Stimulated activated CD4-positive, alpha-beta T cell treated with anti-CD3 and anti-CD28 coated beads, TNF-alpha, amount 100 ng/mL, for 48 hours (primary cell): ENCODE results near the gene UBE2I.
A peak's percentile ranks its signal among the peaks of the same experiment; 100 is the strongest.

Source experiments
- DNase-seq, 3 donors: peaks; one replicate each; pipeline ENCODE4 v3.0.0-alpha.2; 2020; ENCODE audit warnings: low read depth in 3 of 3

Gene UBE2I

DNA sequence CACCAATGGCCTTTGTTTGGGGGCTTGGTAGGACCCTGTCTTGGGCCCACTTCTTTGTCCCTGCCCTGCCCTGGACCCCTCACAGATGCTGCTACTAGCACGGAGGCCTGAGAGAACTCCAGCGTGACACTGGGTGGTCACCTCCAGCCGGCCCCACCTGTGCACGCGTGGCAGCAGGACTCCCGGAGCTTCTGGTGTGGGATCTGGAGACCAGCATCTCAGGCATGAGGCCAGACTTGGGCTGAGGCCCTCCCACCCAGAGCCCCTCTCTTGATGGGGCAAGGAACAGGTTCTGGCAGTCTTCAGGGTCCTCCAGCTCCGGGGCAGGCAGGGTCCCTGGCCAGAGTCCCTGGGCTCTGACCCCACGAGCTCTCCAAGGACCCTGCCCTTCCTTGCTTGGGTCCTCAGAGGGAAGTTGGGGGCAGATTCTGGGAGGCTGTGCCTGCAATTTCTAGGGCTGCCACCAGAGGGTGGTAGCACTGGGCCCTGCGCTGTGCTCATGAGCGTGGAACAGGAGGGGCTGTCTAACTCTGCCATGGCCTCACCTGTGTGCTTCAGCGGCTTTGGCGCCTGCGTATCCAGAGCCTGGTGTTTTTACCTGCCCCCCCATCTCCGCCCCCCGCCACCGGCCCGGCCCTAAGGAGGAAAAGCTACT is 21.0 kb downstream of the UBE2I start:
- no peak for DNase-seq

GRCh38 chr16:1330931-1331711 is 21.7 kb downstream of the UBE2I start:
- no peak for DNase-seq

- DNase-seq = no peak
Observed at GRCh38 chr16:1331712-1332617, 22.5 kb downstream of the UBE2I start.

GRCh38 chr16:1332618-1333148 is 23.2 kb downstream of the UBE2I start:
- no peak for DNase-seq

DNA sequence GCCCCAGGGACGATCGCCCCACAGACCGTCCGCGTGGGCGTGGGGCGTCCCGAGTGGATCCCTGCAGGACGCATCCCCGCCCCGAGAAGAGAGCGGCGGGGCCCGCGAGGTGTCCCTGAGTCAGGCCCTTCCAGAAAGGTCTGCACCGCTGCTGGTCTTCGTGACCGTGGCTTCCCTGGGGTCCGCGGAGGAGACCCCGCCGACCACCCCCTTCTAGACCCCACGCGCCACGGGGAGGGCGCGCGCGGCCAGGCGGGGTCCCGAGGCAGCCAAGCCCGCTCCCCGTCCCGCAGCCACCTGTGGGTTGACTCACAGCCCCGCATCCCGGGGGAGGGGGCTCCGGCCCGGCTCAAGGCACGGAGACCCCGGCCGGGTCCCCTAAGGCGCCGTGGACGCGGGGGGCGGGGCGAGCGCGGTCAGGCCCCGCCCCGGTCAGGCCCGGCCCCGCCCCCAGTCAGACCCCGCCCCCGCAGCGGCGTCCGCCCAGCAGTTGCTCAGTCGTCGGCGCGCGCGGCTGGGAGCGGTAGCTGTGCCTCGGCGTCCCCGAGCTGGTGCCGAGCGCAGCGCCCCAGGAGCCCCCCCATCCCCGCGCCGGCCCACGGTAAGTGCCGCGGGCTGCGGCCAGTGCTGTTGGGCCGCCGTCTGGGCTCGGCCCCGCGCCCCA is 23.8 kb downstream of the UBE2I start, which contains the start of gene BAIAP3:
TSS of gene BAIAP3 (plus strand) at position 497 of the 664 bp plus-strand sequence. CDS start 4,905 bp downstream, outside the sequence.
- peak in 2 of 3 donors; percentile 39 to 59 for DNase-seq

GRCh38 chr16:1333854-1334700 is 24.6 kb downstream of the UBE2I start:
- no peak for DNase-seq

DNA sequence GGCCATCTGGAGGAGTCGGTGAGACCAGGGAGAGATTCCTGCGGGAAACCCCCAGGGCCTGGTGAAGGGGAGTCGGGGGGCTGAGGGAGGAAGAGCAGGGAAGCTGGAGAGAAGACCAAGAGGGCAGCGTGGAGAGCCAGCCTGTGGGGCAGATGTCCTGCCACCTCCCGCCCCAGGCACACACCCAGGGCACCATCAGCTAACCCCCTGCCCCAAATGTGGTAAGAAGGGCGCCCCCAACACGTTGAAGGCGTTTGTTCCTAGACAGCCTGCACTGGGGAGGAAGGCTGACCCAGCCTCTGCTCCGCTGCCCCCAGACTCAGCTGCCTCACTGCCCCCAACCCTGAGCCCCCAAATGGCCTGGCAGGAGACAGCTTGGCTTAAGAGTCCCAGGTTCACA is 25.3 kb downstream of the UBE2I start:
- DNase-seq = no peak

DNA sequence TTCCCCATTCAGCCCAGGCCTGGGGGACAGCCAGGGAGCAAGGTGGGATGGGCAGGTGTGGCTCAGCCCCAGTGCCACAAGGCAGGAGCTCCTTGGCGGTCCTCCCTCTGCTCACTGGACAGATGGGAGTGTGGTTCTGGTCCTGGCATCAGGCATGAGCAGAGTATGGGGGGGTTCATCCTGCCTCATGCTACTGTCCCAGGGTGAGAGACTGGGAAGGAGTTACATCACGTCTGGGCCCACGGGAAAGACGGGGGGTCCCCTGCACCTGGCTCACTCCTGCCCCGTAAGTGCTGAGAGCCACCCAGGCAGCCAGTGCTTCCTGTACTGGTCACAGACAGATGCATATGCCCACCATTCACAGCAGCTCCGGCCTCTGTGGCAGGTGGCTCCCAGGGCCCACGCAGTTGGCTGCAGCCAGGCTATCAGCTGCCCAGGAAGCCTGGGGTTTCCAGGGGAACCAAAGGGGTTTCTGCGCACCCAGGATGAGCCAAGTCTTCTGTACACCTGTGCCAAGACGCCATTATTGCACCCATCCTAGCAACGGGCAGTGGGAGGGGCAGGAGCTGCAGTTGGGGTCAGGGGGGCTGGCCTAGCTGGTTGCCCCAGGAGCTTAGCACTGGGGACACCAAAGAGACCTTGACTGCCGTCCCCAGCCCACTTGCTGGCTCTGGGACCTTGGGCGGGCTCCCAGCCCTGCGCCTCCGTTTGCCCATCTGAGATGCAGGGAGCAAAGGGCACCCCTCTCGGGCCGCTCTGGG is 26.0 kb downstream of the UBE2I start:
- no peak for DNase-seq

DNA sequence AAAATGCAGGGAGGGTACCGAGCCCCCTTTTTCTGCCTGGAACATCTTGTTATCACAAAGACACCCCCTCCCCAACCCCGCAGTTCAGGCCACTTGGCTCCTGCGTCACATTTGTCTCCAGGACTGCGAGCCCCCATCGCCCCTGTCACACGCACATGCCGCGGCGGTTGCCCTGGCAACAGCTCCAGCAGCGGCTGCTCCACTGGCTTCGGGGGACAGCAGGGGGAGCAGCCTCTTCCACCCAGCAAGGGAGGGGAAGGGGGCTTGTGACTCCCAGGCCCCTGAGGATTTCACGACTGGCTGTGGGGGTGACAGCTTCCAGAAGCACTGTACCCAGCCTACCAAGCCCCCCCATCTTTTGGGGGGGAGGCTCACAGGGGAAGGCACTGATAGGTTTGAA is 26.6 kb downstream of the UBE2I start:
- no peak for DNase-seq

DNA sequence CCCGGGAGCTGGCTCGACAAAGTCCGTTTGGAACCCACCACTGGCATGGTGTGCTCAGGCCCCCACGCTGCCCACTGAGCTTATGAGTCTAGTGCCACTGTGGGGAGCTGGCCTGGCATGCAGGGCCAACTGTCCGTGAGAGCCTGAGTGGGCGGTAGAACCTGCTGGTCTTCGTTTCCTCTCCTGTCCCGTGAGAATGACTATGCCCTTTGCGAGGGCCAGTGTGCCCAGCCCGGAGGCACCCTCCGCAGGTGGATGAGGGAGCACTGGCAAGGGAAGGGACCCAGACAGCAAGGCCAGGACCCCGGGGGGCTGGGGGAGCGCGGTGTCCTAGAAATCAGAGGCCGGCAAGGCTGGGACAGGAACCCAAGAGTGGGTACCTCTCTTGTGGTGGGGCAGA is 27.2 kb downstream of the UBE2I start:
- DNase-seq = no peak

DNA sequence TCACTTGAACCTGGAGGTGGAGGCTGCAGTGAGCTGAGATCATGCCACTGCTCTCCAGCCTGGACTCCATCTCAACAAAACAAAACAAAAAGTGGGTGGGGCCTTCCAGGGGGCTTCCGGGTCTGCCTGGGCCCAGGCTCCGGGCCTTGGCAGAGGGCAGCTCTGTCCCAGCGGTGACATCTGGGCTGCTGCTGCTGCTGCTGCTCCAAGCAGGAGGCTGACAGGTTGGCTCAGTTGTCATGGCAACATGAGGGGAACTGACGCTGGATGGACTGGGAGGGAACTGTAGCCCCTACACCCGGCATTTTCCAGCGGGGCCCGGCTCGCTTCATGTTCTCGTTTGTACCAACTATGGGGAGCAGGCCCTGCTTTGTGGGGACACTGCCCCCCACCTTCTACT is 28.1 kb downstream of the UBE2I start:
- DNase-seq = no peak

- no peak for DNase-seq
Observed at GRCh38 chr16:1338119-1338730, 28.8 kb downstream of the UBE2I start.

DNA sequence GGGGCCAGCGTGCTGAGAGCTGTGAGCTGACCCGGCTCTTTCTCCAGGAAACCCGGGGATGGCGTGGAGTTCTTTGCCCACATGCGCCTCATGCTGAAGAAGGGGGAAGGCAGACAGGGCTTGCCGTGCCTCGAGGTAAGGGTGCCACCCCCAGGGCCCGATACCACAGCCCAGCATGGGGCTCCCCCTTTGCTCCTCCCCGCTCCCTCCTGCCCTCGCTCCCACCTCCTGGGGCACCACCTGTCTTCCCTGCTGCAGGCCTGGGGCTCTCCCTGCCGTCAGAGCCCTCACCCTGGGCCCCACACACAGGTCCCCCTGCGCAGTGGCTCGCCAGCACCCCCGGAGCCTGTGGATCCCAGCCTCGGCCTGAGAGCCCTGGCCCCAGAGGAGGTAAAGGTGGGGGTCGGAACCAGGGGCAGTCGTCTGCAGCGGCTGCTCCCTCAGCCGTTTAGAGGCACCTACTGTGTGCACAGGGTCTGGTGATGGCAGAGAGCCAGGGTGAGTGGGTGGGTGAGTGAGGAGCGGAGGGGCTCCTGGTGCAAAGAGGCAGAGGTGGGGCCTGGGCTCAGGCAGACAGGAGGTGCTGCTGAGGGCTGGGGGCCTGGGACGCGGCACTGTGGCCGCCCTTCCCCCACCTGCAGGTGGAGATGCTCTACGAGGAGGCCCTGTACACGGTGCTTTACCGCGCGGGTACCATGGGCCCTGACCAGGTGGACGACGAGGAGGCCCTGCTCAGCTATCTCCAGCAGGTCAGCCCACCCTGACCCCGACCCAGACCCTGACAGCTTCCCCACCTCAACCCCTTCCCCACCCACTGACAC is 29.6 kb downstream of the UBE2I start:
- no peak for DNase-seq

DNA sequence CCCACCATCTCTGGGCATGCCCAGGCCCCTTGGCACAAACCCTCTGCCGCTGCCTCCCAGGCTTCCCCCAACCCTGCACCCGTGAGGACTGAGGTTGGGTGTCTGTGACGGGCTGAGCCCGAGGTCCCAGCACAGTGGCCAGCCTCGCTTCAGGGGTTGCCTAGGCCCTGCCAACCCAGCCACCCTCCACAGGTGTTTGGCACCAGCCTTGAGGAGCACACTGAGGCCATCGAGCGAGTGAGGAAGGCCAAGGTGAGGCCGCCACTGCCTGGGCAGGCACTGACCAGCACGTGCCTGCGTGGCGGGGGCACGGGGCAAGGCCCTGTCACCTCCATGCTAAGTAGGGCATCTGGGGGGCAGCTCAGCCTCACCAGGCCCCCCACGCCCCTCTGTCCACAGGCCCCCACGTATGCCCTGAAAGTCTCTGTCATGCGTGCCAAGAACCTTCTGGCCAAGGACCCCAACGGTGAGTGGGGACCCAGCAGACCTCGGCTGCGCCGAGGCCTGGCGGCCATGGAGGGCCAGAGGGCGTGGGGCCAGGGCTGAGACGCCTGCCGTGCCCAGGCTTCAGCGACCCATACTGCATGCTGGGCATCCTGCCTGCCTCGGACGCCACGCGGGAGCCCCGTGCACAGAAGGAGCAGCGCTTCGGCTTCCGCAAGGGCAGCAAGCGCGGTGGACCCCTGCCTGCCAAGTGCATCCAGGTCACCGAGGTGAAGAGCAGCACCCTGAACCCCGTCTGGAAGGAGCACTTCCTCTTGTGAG is 31.5 kb downstream of the UBE2I start:
- no peak for DNase-seq

GRCh38 chr16:1341495-1342420 is 32.3 kb downstream of the UBE2I start:
- no peak for DNase-seq
